HG03025 (cell line): ENCODE data around the gene UGGT2.
"Not testable (repeated sequence)": the region's sequence is repeated elsewhere in the genome, so short reads cannot be mapped to it uniquely, and the experiment has no call there.

Source experiments
- ATAC-seq: cut with Tn5 transposase; IDR thresholded peaks from one replicate; pipeline ENCODE4 v1.9.1; 2021; ENCODE audit warnings: mild to moderate bottlenecking, moderate library complexity; ENCODE audit not compliant: unreplicated experiment, low FRiP score

The UGGT2 gene

GRCh38 chr13:96050955-96051354 lies 2.2 kb downstream of the UGGT2 start:
- ATAC-seq = not testable (repeated sequence)

- ATAC-seq = not testable (repeated sequence)
Measured at GRCh38 chr13:96046449-96047126, 6.6 kb downstream of the UGGT2 start.

DNA sequence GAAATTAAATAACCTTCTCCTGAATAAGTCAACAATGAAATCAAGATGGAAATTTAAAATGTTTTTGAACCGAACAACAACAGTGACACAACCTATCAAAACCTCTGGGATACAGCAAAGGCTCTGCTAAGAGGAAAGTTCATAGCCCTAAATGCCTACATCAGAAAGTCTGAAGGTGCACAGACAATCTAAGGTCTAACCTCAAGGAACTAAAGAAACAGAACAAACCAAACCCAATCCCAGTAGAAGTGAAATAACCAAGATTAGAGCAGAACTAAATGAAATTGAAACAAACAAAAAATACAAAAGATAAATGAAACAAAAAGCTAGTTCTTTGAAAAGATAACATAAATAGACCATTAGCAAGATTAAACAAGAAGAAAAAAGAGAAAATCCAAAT lies 9.0 kb downstream of the UGGT2 start:
- ATAC-seq = no peak

DNA sequence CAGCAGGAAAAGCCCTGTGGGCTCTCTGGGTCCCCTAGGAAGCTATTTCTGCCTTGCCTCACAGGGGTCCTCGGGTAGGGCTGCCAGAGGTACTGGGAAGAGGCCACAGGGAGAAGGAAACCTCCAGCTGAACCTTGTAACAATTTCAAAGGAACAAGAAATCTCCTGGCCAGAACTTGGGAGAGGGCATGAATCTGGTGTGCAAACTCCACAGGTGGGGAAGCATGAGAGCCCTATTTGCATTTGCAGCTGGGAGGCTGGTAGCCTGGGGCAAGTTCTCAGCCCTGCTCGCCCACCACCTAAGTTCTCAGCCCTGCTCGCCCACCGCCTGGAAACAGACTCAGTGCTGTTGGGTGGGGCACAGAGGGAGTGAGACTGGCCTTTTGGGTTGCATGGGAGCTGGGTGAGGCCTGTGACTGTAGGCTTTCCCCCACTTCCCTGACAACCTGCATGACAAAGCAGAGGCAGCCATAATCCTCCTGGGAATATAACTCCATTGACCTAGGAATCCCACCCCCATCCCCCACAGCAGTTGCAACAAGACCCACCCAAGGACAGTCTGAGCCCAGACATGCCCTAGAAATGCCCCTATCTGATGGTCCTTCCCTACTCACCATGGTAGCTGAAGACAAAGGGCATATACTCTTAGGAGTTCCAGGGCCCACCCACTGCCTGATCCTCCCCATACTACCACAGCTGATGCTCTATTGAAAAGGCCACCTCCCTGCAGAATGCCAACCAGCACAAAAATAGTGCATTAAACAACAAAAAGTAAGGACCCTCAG lies 11.7 kb downstream of the UGGT2 start:
- ATAC-seq = no peak

DNA sequence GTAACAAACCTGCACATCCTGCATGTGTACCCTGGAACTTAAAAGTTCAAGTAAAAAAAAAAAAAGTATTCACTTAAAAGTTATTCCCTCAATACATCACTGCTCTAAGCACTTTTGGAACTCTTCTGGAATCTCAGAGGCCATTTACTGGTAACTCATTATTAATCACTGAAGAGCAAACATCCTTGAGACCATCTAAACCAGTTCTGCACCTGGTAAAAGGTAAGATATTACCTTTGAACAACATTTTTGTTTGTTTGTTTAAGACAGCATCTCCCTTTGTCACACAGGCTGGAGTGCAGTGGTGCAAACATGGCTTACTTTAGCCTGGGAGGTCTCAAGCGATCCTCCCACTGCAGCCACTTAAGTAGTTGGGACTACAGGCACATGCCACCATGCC lies 16.7 kb downstream of the UGGT2 start:
- ATAC-seq = no peak

DNA sequence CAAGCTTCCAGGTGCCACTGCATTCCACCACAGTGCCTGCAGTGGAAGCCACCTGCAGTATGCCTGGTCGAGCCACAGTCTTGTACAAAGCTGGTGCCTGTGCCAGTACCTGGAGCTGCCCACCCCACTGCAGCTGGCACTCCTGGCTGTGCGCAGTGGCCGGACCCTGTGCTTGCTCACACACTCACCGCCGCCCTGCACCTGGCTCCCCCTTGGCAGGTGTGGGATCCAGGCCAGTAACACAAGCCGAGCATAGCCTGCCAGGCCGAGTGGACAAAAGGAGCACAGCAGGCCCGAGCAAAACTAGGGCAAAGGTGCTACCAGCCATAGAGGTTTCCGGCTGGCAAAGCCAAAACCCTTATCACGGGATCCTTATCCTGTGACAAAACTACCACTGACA lies 18.5 kb downstream of the UGGT2 start:
- ATAC-seq = no peak

- no peak for ATAC-seq
Measured at GRCh38 chr13:96033220-96034015, 19.8 kb downstream of the UGGT2 start.

DNA sequence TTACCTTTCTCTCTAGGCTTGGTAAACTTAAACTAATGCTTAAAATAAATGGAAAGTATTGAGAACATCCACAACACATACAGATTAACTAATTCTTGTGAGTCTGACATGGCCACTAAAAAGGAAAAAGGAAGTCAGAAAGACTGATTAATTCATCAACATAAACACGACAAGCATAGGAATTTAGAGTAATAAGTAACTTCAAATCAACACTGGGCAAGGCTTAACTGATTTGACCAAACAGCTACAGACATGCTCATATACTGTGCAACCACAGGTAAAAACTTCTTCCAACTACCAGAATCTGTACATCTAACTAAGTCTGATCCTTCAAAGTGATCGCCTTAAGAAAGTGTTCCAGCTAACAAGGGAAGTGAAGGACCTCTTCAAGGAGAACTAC lies 20.5 kb downstream of the UGGT2 start:
- no peak for ATAC-seq

GRCh38 chr13:96029002-96029401 lies 24.2 kb downstream of the UGGT2 start:
- ATAC-seq = no peak

GRCh38 chr13:96027496-96027895 lies 25.7 kb downstream of the UGGT2 start:
- no peak for ATAC-seq

GRCh38 chr13:96025283-96025682 lies 27.9 kb downstream of the UGGT2 start:
- ATAC-seq = no peak

- no peak for ATAC-seq
Measured at GRCh38 chr13:96020931-96021330, 32.3 kb downstream of the UGGT2 start.

- ATAC-seq = peak; percentile 92
Measured at GRCh38 chr13:96020155-96020575, 33.0 kb downstream of the UGGT2 start.

DNA sequence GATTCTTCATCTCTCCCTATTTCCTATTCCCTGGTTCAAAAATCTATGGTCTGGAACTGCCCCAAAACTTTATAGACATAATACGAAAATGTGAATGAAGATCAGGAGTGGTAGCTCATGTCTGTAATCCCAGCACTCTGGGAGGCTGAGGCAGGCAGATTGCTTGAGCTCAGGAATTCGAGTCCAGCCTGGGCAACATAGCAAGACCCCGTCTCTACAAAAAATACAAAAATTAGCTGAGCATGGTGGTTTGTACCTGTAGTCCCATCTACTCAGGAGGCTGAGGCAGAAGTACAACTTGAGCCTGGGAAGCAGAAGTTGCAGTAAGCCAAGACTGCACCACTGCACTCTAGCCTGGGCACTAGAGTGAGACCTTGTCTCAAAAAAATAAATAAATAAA lies 35.1 kb downstream of the UGGT2 start:
- no peak for ATAC-seq

DNA sequence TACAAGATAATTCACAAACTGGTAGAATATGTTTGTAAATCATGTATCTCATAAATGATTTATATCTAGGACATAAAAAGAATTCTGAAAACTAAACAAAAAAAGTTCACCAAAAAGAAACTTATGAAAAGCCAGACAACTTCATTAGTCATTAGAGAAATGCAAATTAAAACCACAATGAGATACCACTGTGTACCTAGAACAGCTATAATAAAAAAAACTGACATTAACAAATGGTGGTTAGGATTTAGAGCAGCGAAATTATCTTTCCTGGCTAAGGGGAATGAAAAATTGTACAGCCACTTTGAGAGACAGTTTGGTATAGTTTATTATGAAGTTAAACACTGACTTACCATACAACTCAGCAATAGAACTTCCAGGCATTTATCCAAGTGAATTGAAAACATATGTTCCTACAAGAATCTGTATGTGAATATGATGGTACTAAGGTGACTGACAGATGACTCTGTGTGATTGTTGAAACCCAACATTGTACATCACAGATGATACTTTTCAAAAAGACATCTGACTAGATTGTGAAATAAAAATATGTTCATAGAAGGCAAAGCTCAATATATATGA lies 41.8 kb downstream of the UGGT2 start:
- ATAC-seq = no peak

- no peak for ATAC-seq
Measured at GRCh38 chr13:96003304-96003703, 49.9 kb downstream of the UGGT2 start.

DNA sequence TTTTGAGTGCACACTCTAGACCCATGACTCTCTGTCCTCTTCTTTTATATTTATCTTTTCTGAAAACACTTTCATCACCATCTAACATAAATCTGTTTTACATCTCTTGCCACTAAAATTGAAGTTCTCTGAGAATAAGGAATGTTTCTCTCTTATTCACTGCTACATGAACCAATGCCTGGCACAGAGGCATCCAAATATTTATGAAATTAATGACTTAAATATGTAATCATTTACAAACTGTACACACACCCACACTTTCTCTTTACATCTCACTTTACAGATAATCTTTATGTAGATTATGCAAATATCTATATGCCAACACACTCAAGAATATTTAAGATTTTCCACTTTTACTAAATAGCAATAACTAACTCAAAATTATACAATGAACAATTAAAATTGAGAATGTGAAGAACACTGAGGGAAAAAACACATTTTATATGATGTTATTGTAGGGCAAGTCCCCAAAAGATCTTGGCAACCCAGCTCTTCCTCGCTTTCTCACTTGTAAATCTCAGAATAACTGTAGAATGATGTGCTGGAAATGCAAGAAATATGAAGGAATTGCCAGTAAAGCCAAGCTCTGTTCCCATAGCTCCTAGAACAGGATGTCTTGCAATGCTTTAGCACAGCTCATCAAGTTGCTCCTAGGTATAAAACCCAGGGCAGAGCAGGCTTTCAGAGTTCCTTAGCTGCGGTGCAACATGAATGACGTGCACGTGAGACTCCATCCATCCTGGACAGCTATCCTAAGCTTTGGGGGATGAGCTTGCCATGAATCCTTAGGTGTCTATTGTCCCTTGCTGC lies 50.7 kb downstream of the UGGT2 start:
- ATAC-seq = no peak

DNA sequence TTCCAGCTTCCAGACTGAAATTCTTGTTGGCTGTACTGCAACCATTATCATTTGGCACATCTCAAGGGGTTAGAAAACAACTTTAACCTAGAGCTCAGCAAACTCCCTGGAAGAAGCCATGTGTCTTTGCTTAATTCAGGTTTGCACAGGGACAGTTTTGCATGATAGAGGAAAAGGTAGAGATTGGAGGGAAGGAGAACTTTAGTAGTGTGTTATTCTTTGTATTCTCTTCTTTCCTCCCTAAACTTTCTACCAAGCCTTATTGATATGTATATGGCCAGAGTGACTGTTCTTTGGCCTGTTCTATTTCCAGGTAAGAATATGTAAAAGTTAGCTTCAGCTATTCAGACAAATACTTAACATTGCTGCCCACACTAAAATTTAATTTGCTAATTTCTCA lies 53.1 kb downstream of the UGGT2 start:
- no peak for ATAC-seq

DNA sequence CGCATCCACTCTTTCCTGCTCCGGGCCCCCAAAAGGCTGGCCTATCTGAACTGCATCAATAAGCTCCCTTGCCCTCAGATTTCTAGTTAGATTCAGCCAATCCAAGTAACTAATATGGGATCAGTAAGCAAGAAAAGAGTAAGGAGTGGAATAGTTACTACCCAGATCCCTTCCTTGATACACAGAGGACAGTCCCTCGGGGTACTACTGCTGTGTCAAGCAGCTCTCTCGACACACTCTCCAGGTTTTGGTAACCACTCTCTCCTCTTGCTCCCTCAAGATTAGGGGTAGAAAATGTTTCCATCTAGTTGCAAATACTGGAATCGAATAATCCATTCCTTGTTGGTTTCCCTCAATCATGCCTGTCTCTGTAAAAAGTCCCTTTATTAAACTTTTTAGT lies 65.4 kb downstream of the UGGT2 start:
- no peak for ATAC-seq

DNA sequence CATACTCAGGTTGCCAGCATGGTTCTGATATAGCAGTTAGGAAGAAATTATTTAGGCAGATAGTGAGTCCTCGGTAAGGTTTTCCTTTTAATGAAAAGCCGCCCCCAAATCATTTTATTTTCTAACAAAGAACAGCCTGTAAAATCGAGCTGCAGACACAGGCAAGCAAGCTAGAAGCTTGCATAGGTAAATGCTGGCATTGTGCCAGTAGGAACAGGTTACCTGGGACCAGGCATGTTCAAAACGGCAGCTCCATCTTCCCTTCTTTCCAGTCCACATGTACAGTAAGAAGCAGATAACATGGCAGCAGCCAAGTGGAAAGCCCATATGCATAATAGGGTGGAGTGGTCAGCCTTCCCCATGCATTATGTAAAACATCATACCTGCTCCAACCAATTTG lies 71.1 kb downstream of the UGGT2 start:
- ATAC-seq = no peak
